GM12892 (cell line): ENCODE measurements around the gene PCSK5.

Source experiments
- POLR2A ChIP-seq: IDR thresholded peaks from 2 replicates; pipeline ENCODE4 v1.6.1; 2011; ENCODE audit warnings: low read depth, low read length, control low read depth
- POLR2AphosphoS5 ChIP-seq: IDR thresholded peaks from 2 replicates; pipeline ENCODE4 v1.6.1; 2011; ENCODE audit warnings: low read depth, low read length, control low read depth

DNA sequence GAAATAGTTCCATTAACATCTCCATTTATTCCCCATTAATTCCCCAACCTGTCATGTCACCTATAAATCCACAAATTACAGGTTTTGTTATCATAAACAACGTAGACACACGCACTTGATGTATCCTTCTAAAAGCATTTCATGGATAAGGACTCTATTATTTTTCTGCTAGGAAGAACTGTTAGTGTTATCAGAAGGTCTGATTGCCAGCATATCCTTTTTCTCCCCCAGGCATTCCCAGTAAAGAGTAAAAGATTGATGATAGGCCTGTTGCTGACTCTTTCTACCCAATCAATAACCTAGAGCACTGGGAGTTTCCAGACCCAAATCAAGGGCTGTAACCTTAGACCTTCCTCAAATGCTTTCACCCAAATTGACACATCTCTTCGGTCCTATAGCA is 442.9 kb downstream of the PCSK5 start:
- no peak for TF ChIP-seq POLR2A
- no peak for TF ChIP-seq POLR2AphosphoS5
